Measurements from ENCODE around the gene CRIM1.

The CRIM1 gene

GRCh38 chr2:36463365-36463764, 107.8 kb downstream of the CRIM1 start:
- Histone ChIP-seq H3K9me3 (no peaks in the 10 kb centered on the region), H3K36me3 (no peaks in the 10 kb centered on the region), H3K27ac (no peak overlapping the region), H3K4me1 (ENCODE audit: control insufficient read depth in 1 of 2, insufficient read depth in 1 of 2, low read depth in 1 of 2, low read length in 1 of 2) (no peaks in the 10 kb centered on the region), H3K27me3 (peaks cover 24% of the 10 kb centered on the region), H3K4me3 (ENCODE audit: low read depth in 1 of 2, low read length in 1 of 2) (no peak overlapping the region)
- TF ChIP-seq CTCF (IDR thresholded peaks at IDR 0.05), result no peak

- Histone ChIP-seq H3K4me1 (ENCODE audit: control insufficient read depth in 1 of 2, insufficient read depth in 1 of 2, low read depth in 1 of 2, low read length in 1 of 2) (no peaks in the 10 kb centered on the region), H3K36me3 (no peaks in the 10 kb centered on the region), H3K4me3 (ENCODE audit: low read depth in 1 of 2, low read length in 1 of 2) (no peak overlapping the region), H3K27me3 (peaks cover 24% of the 10 kb centered on the region), H3K9me3 (no peaks in the 10 kb centered on the region), H3K27ac (no peak overlapping the region)
- TF ChIP-seq CTCF (IDR thresholded peaks at IDR 0.05), result no peak
These were observed 108.6 kb downstream of the CRIM1 start for GRCh38 chr2:36464006-36464721.

- H3K27ac ChIP-seq, result no peak overlapping the region
- no peaks in the 10 kb centered on the region for H3K36me3 ChIP-seq
These were observed 110.6 kb downstream of the CRIM1 start for GRCh38 chr2:36466135-36466534.

GRCh38 chr2:36468463-36469105, 113.0 kb downstream of the CRIM1 start:
- Histone ChIP-seq H3K4me3 (ENCODE audit: low read depth in 1 of 2, low read length in 1 of 2) (no peak overlapping the region), H3K4me1 (ENCODE audit: control insufficient read depth in 1 of 2, insufficient read depth in 1 of 2, low read depth in 1 of 2, low read length in 1 of 2) (no peaks in the 10 kb centered on the region), H3K27me3 (peaks cover 15% of the 10 kb centered on the region), H3K36me3 (no peaks in the 10 kb centered on the region), H3K9me3 (no peaks in the 10 kb centered on the region), H3K27ac (no peak overlapping the region)
- TF ChIP-seq CTCF (IDR thresholded peaks at IDR 0.05), result no peak

More at GRCh38 chr2:36466135-36466534, 110.6 kb downstream of the CRIM1 start:
- Histone ChIP-seq H3K9me3 (no peaks in the 10 kb centered on the region), H3K4me3 (ENCODE audit: low read depth in 1 of 2, low read length in 1 of 2) (no peak overlapping the region), H3K27me3 (peaks cover 24% of the 10 kb centered on the region), H3K4me1 (ENCODE audit: control insufficient read depth in 1 of 2, insufficient read depth in 1 of 2, low read depth in 1 of 2, low read length in 1 of 2) (no peaks in the 10 kb centered on the region)
- TF ChIP-seq CTCF (IDR thresholded peaks at IDR 0.05), result no peak

GRCh38 chr2:36469106-36469477, 113.5 kb downstream of the CRIM1 start:
- H3K27ac ChIP-seq, result no peak overlapping the region
- H3K9me3 ChIP-seq, result no peaks in the 10 kb centered on the region
- TF ChIP-seq CTCF (IDR thresholded peaks at IDR 0.05), result no peak
- H3K4me3 ChIP-seq (ENCODE audit: low read depth in 1 of 2, low read length in 1 of 2), result no peak overlapping the region
- no peaks in the 10 kb centered on the region for H3K4me1 ChIP-seq (ENCODE audit: control insufficient read depth in 1 of 2, insufficient read depth in 1 of 2, low read depth in 1 of 2, low read length in 1 of 2)
- H3K36me3 ChIP-seq, result no peaks in the 10 kb centered on the region
- H3K27me3 ChIP-seq, result peaks cover 10% of the 10 kb centered on the region

All from neutrophil (primary cell).